Stimulated activated CD8-positive, alpha-beta memory T cell treated with anti-CD3 and anti-CD28 coated beads, Interleukin-7, amount 100 ng/mL, for 24 hours (primary cell): Measurements from ENCODE around the gene ADAMTS15.

Experiments
- DNase-seq: peaks from one replicate; pipeline ENCODE4 v3.0.0-alpha.2; 2020; ENCODE audit warnings: low read depth

The ADAMTS15 gene

DNA sequence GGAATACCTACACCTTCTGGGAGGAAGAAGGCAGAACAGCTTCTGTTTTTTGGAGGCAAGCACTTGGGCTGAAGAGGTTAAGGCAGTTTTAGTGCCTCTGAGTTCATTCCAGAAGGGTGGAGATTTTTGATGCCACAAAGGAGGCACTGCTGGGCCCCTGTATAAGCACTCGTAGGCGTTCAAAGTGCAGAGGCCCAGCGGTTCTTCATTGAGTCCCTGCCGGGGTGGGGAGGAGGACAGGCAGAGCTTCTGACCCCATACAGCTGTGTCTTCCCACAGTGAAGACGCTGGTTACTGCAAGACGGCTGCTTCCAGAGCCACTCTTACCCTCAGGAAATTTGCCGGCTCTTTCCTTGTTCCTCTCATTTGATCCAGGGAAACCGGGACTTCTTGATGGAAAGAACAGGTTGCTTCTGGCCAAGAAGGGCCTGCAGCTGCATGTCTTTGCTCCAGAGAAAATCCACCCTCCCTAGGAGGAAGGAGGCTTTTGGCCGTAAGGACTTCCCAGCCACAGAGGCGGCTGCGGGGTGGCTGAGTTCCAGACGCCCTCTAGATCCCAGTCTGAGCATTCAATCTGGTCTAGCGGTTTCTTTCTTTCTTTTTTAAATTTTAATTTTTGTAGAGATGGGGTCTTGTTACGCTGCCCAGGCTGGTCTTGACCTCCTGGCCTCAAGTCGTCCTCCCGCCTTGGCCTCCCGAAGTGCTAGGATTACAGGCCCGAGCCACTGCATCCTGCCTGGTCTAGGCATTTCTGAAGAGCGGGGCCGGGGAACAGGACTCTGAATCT is 9.4 kb downstream of the ADAMTS15 start:
- DNase-seq, result no peak

DNA sequence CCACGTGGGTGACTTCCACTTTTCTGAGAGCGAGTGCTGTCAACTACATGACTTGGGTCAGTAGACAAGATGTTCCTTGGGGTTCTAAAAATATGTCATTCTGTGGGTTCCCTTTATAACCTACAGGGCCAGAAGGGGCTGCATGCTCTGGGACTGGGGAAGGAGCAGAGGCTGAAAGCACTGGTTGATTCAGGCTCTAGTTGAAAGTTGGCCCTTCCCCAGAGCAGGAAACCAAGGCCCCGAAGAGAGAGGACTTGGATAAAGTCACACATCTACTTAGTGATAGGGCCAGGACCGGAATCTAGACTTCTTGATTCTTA is 9.9 kb downstream of the ADAMTS15 start:
- no peak for DNase-seq

- no peak for DNase-seq
These were observed 11.1 kb downstream of the ADAMTS15 start for GRCh38 chr11:130459521-130459920.

DNA sequence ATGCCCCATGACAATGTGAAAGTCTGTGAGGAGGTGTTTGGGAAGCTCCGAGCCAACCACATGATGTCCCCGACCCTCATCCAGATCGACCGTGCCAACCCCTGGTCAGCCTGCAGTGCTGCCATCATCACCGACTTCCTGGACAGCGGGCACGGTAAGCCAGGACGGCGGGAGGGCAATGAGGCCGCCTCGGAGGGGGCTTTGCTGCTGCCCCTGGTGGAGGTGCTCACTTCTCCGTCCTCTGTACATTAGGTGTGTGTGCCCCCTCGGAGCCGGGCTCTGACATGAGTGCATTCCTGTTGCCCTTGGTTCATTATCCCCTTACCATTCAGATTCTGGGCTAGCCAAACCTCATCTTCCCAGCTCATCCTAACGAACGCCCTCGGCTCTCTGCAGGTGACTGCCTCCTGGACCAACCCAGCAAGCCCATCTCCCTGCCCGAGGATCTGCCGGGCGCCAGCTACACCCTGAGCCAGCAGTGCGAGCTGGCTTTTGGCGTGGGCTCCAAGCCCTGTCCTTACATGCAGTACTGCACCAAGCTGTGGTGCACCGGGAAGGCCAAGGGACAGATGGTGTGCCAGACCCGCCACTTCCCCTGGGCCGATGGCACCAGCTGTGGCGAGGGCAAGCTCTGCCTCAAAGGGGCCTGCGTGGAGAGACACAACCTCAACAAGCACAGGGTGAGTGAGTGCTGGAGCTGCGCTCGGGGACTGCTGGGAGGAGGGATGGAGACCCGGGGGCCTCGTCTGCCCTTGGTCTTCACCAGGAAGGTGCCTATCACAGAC is 13.8 kb downstream of the ADAMTS15 start:
- no peak for DNase-seq

DNA sequence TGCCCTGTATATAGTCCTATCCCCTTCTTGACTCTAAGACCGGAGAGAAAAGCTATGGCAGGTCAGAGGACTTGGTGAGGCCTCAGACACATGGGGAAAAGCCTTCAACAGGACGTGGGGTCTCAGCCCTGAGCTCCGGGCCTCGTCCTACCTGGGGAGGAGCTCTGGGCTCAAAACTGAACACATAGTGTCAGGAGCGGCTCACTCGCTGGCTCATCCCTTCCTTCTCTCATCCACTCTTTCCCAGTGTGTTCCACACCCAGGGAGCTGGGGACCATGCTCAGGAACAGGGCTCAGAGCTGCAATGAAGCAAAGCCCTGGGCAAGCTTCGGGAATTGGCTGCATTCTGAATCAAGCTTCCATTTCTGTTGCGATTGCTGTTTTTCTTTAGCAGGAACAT is 14.5 kb downstream of the ADAMTS15 start:
- no peak for DNase-seq

DNA sequence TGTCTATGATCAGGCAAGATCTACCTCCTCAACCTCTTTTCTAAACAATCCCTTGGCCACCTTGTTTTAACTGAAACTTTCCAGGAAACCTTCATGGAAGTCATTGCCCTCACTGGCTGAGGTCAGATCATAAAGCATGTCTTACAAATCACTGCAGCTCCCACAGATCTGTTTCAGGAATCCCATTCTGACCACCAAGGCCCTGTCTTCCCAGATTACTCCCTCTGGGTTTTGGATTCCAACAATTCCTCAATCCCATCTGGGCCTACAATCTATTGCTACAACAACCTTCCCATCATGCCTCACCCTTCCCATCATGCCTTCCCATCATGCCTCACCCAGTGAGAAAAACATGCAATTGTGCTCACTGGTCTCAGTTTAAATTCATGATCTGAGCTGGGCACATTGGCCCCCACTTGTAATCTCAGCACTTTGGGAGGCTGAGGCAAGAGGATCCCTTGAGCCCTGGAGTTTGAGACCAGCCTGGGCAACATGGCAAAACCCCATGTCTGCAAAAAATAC is 15.9 kb downstream of the ADAMTS15 start:
- no peak for DNase-seq

DNA sequence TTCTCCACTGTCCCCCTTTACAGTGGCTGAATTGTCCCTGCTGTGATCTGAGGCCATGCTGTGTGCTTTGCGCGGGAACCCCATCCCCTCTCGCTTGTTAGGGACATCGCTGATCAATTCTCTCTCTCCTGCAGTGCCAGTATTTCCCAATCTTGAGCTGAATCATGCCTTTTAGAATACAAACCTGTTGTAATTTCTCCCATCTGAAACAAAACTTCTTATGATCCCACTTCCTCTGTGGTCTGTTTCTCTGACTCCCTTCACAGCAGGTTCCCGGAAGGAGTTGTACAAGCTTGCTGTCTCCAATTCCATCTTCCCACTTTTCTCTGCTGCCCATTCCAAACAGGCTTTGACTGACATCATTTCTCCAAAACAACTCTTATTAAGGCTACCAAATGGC is 16.8 kb downstream of the ADAMTS15 start:
- no peak for DNase-seq

DNA sequence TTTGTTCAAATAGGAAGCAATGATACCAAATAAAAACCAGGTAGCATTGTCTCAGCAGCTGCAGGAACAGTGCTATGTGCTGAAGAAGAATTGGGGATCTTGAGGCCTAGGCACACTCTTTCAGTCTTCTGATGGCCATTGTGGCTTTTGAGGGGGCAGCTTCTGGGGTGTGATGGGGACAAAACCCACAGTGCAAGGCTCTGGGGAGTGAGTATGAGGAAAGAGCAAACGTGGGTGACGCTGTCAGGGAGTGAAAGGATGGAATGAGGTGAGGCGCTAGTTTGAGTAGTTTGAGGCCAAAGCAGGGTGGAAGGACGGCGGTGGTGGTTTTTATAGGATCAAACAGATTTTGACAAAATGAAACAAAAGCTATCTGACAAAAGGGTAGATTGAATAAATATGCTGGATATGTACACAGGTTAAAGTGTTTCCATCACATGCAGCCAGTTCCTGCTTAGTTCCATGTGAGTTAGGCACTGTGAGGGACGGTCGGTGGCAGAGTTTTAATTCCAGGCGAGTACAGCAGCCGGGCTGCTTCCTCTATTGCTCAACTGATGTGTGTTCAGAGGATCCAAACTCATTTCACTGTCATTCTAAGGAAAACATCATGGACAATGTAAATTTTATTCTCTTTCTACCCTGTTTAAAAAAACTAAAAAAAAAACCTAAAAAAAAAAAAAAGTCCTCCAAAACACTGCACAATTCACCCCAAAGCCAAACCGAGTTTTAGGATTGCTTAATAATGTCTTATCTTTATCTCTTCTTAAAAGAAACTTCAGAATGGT is 18.9 kb downstream of the ADAMTS15 start:
- DNase-seq, result no peak

DNA sequence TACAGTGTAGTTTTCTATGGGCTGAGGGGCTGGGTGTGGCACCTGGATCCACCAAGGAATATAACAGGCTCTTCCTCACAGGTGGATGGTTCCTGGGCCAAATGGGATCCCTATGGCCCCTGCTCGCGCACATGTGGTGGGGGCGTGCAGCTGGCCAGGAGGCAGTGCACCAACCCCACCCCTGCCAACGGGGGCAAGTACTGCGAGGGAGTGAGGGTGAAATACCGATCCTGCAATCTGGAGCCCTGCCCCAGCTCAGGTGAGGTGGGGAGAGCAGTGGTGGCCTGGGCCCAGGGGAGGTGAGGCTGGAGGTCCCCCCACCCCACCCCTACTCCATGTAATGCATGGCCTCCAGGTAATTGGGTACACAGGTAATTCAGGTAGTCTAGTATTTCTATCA is 20.7 kb downstream of the ADAMTS15 start:
- no peak for DNase-seq

- no peak for DNase-seq
These were observed 22.6 kb downstream of the ADAMTS15 start for GRCh38 chr11:130470832-130471706.

- no peak for DNase-seq
These were observed 23.4 kb downstream of the ADAMTS15 start for GRCh38 chr11:130471731-130472433.

DNA sequence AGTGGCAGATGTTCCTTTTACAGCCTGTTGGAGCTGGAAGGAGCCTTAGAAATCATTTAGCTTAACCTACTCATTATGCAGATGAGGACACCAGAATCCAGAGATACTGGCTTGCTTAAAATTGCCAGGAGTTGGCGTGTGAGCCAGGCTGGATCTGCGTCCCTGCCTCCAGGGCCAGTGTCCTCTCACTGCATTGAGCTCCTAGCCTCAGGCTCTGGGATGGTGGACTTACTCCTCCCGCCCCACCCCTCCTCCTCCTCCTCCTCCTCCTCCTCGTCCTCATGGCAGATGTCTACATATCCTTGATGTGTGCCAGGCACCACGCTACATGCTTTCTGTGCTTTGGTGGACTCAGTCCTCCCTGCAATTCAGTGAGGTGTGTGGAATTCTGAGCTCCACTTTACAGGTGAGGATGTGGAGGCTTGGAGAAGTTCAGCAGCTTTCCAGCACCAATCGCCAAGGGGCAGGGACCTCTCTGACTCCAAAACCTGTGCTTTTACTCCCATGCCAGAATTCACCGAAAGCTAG is 24.1 kb downstream of the ADAMTS15 start:
- DNase-seq, result no peak

DNA sequence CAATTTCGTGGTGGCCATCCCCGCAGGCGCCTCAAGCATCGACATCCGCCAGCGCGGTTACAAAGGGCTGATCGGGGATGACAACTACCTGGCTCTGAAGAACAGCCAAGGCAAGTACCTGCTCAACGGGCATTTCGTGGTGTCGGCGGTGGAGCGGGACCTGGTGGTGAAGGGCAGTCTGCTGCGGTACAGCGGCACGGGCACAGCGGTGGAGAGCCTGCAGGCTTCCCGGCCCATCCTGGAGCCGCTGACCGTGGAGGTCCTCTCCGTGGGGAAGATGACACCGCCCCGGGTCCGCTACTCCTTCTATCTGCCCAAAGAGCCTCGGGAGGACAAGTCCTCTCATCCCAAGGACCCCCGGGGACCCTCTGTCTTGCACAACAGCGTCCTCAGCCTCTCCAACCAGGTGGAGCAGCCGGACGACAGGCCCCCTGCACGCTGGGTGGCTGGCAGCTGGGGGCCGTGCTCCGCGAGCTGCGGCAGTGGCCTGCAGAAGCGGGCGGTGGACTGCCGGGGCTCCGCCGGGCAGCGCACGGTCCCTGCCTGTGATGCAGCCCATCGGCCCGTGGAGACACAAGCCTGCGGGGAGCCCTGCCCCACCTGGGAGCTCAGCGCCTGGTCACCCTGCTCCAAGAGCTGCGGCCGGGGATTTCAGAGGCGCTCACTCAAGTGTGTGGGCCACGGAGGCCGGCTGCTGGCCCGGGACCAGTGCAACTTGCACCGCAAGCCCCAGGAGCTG is 24.8 kb downstream of the ADAMTS15 start:
- DNase-seq, result no peak

GRCh38 chr11:130473795-130474377 is 25.4 kb downstream of the ADAMTS15 start:
- no peak for DNase-seq

DNA sequence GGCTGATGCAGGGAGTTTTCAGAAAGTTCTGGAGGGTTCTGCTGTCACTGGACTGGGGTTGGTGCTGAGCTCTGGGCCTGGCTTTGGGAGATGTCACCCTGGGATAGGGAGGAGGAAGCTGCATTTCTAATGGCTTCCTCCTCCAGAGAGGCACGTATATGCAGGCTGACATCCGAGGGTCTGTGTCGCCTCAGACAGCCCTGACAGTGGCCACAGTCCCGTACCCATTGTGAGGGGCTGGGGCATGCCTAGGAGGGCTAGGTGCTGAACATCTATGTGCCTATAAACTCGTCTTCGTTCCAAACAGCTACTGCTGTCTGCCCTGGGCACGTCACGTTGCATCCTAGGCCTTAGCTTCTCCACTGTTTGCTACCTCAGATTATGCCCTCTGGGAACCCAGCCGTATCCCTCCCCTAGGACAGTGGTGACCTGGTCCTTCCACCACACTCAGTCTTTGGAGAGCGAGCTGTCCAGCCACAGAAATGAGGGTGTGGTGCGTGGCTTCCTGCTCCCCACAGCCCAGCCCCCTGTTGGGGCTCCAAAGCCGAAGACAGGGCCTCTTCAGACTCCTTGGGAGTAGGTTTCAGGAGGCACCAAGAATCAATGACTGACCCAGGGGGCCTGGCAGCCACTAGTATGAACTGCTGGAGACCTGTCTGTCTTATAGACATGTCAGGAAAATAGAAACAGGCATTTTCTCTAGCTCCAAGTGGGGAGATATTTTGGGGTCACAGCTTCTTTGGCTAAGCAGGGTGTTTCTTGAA is 26.4 kb downstream of the ADAMTS15 start:
- no peak for DNase-seq

DNA sequence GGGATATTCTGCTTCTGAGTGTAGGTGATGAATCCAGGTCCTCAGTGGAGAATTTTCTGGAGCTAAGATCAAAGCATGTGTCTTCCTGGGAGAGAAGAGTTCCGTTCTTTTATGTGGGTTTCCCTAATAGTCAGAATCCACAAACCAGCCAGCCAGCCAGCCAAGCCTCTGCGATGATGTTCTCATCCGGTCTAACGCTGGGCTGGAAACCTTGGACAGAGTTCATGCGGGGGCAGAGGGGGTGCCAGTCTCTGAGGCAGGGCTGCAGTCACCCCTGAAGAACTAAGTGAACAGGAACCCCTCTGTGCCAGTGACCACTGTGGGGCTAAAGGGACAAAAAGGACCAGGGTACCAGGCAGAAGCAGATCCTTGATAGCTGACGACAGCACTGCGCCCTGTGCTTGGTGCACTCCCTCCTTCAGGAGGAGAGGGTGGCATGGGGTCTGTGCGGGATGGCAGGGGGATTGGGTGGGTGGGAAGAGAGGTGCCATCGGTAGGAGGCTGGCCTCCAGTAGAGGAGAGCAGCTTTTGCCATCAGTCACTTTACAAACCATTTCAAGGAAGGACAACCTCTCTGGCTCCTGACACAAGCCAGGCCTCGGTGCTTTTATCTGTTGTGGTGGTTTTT is 27.1 kb downstream of the ADAMTS15 start:
- DNase-seq, result no peak

DNA sequence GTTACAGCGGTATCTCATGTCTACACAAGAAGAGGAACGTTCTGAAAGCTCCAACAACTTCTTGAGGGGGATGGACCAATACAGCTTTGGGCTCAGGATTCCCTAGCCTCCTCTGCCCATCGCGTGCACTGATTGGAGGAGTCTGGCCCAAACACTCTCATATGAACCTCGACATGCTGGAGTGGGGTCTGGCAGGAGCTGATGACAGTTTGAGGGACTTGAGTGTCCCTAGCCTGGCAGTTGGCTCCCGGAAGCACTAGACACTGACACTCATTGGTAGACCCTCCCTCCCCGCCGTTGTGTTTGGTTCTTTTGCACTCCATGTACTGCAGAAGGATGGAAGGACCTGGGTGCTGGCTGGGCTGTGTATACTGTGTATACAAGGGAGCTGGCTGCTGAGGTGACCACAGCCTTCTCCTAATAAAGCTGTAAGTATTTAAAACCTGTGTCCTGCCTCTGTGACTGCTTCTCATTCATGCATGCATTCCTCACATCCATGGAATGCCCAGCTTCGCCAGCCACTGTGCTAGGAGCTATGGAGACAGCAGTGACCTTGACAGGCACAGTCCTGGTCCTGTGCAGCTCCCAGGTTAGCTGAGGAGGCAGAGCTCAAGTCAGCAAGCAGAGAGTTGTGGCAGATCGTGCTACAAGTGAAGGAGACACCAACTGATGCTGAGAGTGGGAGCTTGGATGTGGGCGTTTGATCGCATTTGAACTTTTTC is 27.9 kb downstream of the ADAMTS15 start:
- DNase-seq, result no peak
